Measurements from ENCODE around the gene PLCL2. TPM values are rescaled to one million over a fixed set of nuclear protein-coding genes. Genes with fewer than 3 reads are reported as not detected.

The PLCL2 gene
- total RNA-seq, 3 donors from 2014 or later (not counting 1 experiment from before 2014, with no cell fraction given), result 71.5 to 94.9 (median 84.7) TPM

GRCh38 chr3:17137321-17137826, 252.6 kb downstream of the PLCL2 start:
- no peaks in the 10 kb centered on the region for H3K9me3 Mint-ChIP-seq
- H3K36me3 ChIP-seq (ENCODE audit: control insufficient read depth, insufficient read depth, low read length), result no peaks in the 10 kb centered on the region
- intact Hi-C loops (cut with micrococcal nuclease), result no loop called here
- peaks cover 0 to 9% of the 10 kb centered on the region in 2 donors for H3K27me3 Mint-ChIP-seq (ENCODE audit: low read depth in 2 of 2)
- H3K9me3 ChIP-seq (ENCODE audit: control insufficient read depth, insufficient read depth, low read length), result no peaks in the 10 kb centered on the region
- ATAC-seq, result no peak
- no peak for DNase-seq
- no peak overlapping the region for H3K4me3 Mint-ChIP-seq
- no peaks in the 10 kb centered on the region for H3K27me3 ChIP-seq (ENCODE audit: control insufficient read depth, insufficient read depth, low read length)
- TF ChIP-seq CTCF (IDR thresholded peaks at IDR 0.05), result no peak
- peaks cover 6 to 11% of the 10 kb centered on the region in 2 donors for H3K4me1 Mint-ChIP-seq
- no peaks in the 10 kb centered on the region for H3K36me3 Mint-ChIP-seq
- no peak overlapping the region for H3K27ac Mint-ChIP-seq
- peaks cover 17% of the 10 kb centered on the region for H3K4me1 ChIP-seq (ENCODE audit: control insufficient read depth, insufficient read depth, low read length)
- WGBS (ENCODE audit: insufficient coverage), result 94% methylated on average over 5 of the region's 5 CpGs
- no peak overlapping the region for H3K4me3 ChIP-seq (ENCODE audit: low read length)
- H3K27ac ChIP-seq (ENCODE audit: low read length), result no peak overlapping the region

GRCh38 chr3:17138246-17139039, 253.7 kb downstream of the PLCL2 start:
- no peaks in the 10 kb centered on the region for H3K9me3 ChIP-seq (ENCODE audit: control insufficient read depth, insufficient read depth, low read length)
- Mint-ChIP-seq H3K4me1 (peaks cover 6 to 11% of the 10 kb centered on the region in 2 donors), H3K36me3 (no peaks in the 10 kb centered on the region), H3K4me3 (no peak overlapping the region), H3K27ac (no peak overlapping the region), H3K27me3 (ENCODE audit: low read depth in 2 of 2) (peaks cover 0 to 12% of the 10 kb centered on the region in 2 donors), H3K9me3 (no peaks in the 10 kb centered on the region)
- H3K27me3 ChIP-seq (ENCODE audit: control insufficient read depth, insufficient read depth, low read length), result no peaks in the 10 kb centered on the region
- DNase-seq (no peak), ATAC-seq (no peak)
- no peak overlapping the region for H3K27ac ChIP-seq (ENCODE audit: low read length)
- no peak for TF ChIP-seq CTCF (IDR thresholded peaks at IDR 0.05)
- WGBS (ENCODE audit: insufficient coverage), result 96% methylated on average over 5 of the region's 7 CpGs
- peaks cover 17% of the 10 kb centered on the region for H3K4me1 ChIP-seq (ENCODE audit: control insufficient read depth, insufficient read depth, low read length)
- H3K4me3 ChIP-seq (ENCODE audit: low read length), result no peak overlapping the region
- H3K36me3 ChIP-seq (ENCODE audit: control insufficient read depth, insufficient read depth, low read length), result no peaks in the 10 kb centered on the region
- intact Hi-C loops (cut with micrococcal nuclease), result no loop called here
